ENCODE measurements around the gene OR13G1. TPM values are rescaled to one million over a fixed set of nuclear protein-coding genes. Genes with fewer than 3 reads are reported as not detected.

Gene OR13G1
- total and polyA plus RNA-seq, 2 of the 13 experiments (the other 11 are each of a cell fraction or from before 2014, with no cell fraction given), result not detected

GRCh38 chr1:247638781-247639180 lies 40.8 kb downstream of the OR13G1 start:
- FAIRE-seq, result no peak
- POLR2A ChIA-PET, result no interaction called here

More at GRCh38 chr1:247638781-247639180, 40.8 kb downstream of the OR13G1 start:
- no peaks in the 10 kb centered on the region for H3K36me3 ChIP-seq (replicated peaks in 1 of 2; ENCODE audit: control insufficient read depth in 1 of 2, insufficient read depth in 2 of 2, low read length in 2 of 2)
- no peak for ATAC-seq
- no peak overlapping the region for H3K27ac ChIP-seq (ENCODE audit: extremely low read length, insufficient read depth, low read length)
- TF ChIP-seq ZNF878 (CRISPR knock-in tag; IDR thresholded peaks at IDR 0.05) (no peak), KMT2B (CRISPR knock-in tag; IDR thresholded peaks at IDR 0.05) (no peak), CENPX (CRISPR knock-in tag; IDR thresholded peaks at IDR 0.05) (no peak), ZNF136 (CRISPR knock-in tag; IDR thresholded peaks at IDR 0.05; ENCODE audit: low read depth) (no peak), SMYD3 (CRISPR knock-in tag; IDR thresholded peaks at IDR 0.05) (no peak), ZKSCAN8 (CRISPR knock-in tag; IDR thresholded peaks at IDR 0.05; ENCODE audit: borderline replicate concordance) (no peak), ZMYM3 (CRISPR knock-in tag; IDR thresholded peaks at IDR 0.05) (no peak), RXRB (CRISPR knock-in tag; IDR thresholded peaks at IDR 0.05; ENCODE audit: borderline replicate concordance) (no peak), ZBTB34 (CRISPR knock-in tag; IDR thresholded peaks at IDR 0.05) (no peak), SSRP1 (CRISPR knock-in tag; IDR thresholded peaks at IDR 0.05) (no peak), RXRA (CRISPR knock-in tag; IDR thresholded peaks at IDR 0.05) (no peak), POGZ (CRISPR knock-in tag; IDR thresholded peaks at IDR 0.05) (no peak), ZBTB42 (CRISPR knock-in tag; IDR thresholded peaks at IDR 0.05) (no peak), BCLAF1 (IDR thresholded peaks at IDR 0.05) (no peak), GATA4 (IDR thresholded peaks at IDR 0.05; ENCODE audit: borderline replicate concordance, low read depth) (no peak)
- in situ Hi-C loops (cut with HindIII; ENCODE audit: extremely low pct_ligation_motif_present, low pct_unique_long_range_greater_than_20kb), result no loop called here
- H3K4me1 ChIP-seq (ENCODE audit: insufficient read depth, low read length), result no peaks in the 10 kb centered on the region
- no TSS peak for BruUV-seq (replicated peaks)
- H3K79me2 ChIP-seq (ENCODE audit: insufficient read depth, low read length), result no peaks in the 10 kb centered on the region
- 38% methylated on average over 5 of the region's 6 CpGs for WGBS (ENCODE audit: low lambda C conversion rate)
- no peaks in the 10 kb centered on the region for H3K27me3 ChIP-seq (ENCODE audit: control insufficient read depth in 1 of 2, insufficient read depth in 2 of 2, low read length in 2 of 2)
- no peak overlapping the region for H3K9ac ChIP-seq (ENCODE audit: insufficient read depth, low read depth, low read length)
- no peak overlapping the region for H3K4me3 ChIP-seq (replicated peaks in 1 of 3; ENCODE audit: insufficient read depth in 1 of 3, low read depth in 2 of 3, low read length in 3 of 3)
- no peaks in the 10 kb centered on the region for H4K20me1 ChIP-seq (ENCODE audit: insufficient read depth, low read length)
- intact Hi-C loops (cut with micrococcal nuclease; ENCODE audit: unreplicated experiment), result no loop called here
- CTCF ChIA-PET (ENCODE audit: low intra/inter-chr PET ratio, low total read pairs), result no interaction called here
- DNase-seq (ENCODE audit: low spot score), result no peak
- no peaks in the 10 kb centered on the region for H3K9me3 ChIP-seq (ENCODE audit: low read length)
- no peak overlapping the region for H3K4me2 ChIP-seq (ENCODE audit: low read depth, low read length)
- no peak overlapping the region for H2AFZ ChIP-seq (ENCODE audit: low read length)

Data from HepG2 (cell line).